GM18909 (cell line): ENCODE measurements around the gene FCRL6.

ENCODE experiments used
- ATAC-seq: cut with Tn5 transposase; IDR thresholded peaks from one replicate; pipeline ENCODE4 v1.9.1; 2021; ENCODE audit warnings: mild to moderate bottlenecking; ENCODE audit not compliant: unreplicated experiment, poor library complexity

The FCRL6 gene

DNA sequence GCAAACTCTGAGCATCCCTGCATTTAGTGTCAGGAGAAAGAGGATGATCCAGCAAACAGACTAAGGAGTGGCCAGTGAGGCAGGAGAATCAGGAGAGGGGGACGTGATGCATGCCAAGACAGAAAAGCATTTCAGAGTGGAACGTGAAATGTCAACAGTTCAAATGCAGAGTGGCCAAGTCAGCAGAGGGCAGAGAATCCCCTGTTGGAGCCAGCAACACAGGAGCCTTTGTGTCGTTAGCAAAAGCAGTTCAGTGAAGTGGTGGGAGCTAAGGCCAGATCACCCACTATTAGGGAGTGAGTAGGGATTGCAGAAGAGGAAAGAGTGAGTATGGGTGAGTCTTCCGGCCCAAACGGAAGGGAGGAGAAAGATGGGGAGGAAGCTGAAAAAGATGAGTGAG, 6.6 kb upstream of the FCRL6 start:
- ATAC-seq, result no peak

DNA sequence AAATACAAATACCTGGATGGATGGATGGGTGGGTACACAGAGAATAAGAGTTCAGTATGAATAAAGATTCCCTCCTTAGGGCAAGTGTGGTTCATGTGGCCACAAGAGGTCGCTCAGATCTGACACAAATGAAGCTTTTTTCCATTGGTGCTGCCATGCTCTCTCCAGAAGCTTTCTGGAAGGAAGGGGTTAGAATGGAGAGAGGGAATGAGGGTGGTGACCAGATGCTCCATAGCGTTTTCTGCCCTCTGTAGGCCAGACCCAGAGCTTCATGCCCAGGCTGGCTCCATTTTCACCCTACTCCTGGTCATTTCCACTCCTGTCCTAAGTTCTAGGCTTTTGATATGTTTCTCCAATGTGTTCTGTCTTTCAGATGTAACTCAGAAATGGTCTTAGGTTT, 3.3 kb upstream of the FCRL6 start:
- no peak for ATAC-seq

DNA sequence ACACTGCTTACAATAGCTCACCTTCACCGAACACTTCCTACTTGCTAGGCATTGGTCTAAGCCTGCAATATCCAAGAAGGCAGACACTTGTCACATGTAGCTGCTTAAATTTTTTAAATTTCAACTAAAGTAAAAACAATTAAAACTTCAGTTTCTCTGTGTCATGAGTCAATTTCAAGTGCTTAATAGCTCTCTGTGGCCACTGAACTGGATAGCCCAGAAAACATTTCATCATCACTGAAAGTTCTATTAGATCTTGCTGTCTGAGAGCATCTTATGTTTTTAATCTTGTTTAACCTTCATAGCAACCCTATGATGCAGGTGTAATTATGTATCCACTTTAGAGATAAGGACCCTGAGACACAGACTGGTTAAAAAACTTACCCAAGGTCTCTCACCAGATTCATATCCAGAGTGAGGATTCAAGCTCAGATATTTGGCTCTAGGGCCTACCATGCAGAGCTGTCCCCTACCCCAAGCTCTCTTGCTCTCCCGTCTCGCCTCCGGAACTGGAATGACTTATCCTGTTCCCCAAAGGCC, 2.6 kb upstream of the FCRL6 start:
- ATAC-seq, result no peak

GRCh38 chr1:159800177-159800930, 1.8 kb upstream of the FCRL6 start:
- ATAC-seq, result peak; percentile 72

DNA sequence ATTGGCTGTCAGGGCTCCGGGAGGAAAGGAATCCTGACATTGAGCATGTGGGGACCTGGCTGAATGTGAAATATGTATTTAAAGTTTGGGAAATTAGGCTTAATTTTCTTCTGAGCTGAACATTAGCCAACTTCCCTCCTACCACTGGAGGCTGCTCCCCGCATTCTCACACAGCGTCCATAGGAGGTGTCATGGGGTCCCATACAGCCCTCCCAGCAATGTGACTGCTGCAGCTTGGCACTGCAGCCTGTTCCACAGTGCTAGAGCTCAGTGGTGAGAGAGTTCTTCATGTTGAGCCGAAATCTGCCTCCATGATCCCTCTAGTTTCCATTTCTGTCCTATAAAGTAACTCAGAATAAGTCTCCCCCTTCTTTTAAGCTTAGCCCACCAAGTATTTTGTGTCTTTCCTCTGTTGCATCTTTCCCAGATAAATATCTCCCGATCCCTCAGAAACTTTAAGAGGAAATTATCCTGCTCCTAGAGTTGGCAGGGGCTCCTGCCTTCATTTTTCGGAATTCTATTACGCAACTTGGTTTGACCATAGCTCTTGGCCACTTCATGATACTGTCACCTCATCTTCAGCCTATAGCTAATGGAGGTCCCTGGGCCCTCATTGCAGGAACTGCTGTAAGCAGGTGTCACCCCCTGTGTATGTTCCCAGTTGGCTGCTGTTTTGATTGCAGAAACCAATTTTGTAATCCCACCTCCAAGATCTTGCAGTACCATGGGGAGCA, 2.0 kb downstream of the FCRL6 start:
- no peak for ATAC-seq

DNA sequence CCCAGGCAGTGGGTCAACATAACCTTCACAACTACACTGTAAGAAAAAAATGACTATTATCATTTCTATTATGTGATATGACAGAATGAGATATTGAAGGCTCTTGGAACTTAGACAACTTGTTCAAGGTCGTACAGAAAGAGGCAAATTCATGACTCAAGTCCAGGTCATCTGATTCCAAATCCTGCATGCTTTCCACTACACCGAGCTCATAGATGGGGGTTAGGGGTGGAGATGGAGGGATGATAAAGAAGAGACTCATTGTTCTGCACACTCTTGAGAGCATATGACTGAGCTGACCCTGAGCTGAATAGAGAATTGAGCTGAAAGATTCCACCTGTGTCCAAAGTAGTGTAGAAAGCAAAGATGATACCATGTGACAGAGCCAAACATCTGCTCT, 2.8 kb downstream of the FCRL6 start:
- no peak for ATAC-seq

GRCh38 chr1:159815926-159816325, 13.8 kb downstream of the FCRL6 start:
- ATAC-seq, result no peak

DNA sequence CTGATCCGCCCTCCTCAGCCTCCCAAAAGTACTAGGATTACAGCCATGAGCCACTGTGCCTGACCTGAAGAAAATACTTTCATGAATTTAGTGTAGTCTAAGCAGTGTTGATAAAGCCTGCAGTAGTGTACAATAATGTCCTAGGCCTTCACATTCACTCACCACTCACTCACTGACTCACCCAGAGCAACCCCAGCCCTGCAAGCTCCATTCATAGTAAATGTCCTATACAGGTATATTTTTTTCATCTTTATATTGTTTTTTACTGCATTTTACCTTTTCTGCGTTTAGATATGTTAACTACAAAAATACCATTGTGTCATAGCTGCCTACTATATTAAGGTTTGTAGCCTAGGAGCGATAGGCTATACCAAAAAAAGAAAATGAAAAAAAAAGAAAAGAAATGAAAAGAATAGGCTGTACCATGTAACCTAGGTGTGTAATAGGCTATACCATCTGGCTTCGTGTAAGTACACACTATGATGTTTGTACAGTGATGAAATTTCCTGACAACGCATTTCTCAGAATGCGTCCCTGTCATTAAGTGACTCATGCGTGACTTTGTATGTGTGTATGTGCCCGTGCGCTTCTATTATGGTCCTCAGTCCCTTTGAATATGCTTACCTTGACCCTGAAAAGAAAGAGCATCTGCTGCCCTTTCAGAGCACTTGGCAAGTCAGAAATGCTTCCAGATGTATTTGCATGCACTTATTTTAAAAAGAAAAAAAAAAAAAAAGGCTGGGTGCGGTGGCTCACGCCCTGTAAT, 15.3 kb downstream of the FCRL6 start:
- no peak for ATAC-seq

- ATAC-seq, result no peak
These were observed 19.2 kb downstream of the FCRL6 start for GRCh38 chr1:159821171-159821867.

DNA sequence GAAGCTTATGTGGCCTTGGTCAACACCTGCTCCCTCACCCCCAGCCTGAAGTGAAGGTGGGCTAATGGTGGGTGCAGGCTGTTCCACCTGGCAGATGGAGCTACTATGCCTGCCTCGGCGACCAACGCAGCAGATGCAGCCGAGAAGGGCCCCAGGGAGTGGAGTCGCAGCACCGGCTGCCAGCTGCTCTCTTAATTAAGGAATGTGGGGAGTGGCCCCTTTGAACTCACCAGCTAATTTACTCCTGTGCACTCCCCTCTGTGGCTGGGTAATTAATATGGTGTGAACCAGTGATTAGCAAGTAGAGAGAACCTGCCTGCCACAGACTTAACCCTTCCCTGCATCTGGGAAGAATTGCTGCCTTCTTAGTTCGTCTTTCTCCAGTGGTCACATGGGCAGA, 21.2 kb downstream of the FCRL6 start:
- no peak for ATAC-seq

DNA sequence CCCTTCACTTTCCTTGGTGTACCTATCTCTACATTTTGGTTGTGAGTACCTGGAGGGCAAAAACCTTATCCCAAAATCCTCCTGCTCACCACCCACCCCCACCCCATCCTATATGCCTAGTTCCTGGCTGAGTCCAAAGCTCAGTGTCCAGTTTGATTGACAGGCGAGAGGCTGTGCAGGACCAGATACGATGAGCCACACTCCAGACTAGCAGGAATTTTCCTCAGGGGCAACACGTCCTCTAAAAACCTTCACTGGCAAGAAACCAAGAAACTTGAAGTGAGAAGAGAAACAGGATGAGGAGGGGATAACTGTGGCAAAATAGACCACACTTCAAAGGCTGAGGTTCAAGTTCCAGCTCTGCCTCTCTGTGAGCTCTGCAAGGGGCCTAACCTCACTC, 23.4 kb downstream of the FCRL6 start:
- ATAC-seq, result no peak

DNA sequence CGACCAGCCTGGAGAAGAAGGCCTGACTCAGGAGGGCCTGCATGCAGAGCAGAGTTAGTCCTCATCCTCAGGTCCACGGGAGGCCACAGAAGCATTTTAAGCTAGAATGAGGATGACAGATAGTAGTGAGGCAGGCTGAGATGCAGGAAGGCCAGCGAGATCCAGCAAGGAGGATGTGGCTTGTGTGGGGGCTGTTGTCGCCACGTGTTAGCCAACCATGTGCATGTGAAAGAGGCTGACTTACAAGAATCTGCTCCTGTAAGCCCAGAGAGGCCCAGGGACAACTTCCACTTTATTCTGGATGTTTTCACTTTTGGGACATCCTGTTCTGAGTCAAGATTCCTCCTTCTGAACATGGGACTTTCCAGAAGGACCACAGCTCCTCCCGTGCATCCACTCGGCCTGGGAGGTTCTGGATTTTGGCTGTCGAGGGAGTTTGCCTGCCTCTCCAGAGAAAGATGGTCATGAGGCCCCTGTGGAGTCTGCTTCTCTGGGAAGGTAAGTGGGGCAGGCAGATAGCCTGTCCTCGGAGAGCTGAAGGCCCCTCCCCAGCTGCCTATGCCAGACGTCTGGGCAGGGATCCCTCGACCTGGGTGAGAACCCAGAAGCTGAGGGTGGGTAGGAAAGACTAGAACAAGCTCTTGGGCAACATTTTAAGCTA, 24.4 kb downstream of the FCRL6 start, which contains the start of gene SLAMF8:
TSS of gene SLAMF8 (plus strand) at position 433 of the 661 bp plus-strand sequence. CDS start at position 459, 26 bp downstream.
- peak; percentile 55 for ATAC-seq

DNA sequence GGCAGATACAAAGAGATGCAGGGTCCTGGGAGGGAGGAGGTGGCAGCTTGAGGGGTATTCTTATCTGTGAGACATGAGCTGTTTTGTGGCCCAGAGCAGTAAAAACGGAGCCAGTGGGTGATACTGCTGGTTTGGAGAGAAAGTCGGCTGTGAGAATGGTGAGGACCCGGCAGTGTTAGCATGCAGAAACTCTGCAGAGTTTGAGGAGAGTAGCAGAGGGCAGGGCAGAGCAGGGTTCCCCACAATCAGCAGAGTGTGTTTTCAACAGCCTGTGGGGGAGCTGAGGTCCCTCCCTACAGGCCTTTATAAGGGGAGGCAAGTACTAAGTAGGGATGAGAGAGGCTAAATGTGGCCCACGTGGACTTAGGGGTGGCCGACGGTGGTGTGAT, 24.9 kb downstream of the FCRL6 start:
- ATAC-seq, result no peak

- no peak for ATAC-seq
These were observed 25.4 kb downstream of the FCRL6 start for GRCh38 chr1:159827549-159827948.

- no peak for ATAC-seq
These were observed 26.0 kb downstream of the FCRL6 start for GRCh38 chr1:159828176-159828575.

DNA sequence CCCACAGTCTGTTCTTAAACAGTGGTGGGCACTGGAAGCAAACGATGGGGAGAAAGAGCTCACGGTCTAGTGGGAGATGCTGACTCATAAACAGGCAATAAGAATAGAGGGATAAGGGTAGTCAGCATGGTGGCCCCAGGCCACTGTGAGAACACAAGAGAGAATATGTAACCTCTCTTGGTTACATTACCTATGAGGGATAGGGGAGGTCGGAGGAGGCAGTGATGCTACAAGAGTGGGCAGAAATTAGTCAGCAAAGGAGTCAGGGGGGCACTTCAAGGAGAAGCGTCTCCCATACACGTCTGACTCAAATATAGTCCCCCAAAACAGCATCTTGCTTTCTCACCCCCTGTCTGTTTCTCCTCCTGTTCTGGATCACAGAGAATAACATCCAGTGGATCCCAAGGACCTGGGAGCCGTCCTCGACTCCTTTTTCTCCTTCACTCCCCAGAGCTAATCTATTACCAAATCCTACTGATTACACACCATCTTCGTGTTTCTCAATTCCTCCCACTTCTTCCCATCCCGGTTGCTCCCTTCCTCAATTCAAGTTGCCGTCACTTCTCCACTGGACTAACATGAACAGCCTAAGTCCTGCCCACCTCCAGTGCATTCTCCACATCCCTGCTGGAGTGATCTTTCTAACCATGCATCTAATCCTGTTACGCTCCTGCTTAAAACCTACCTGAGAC, 26.6 kb downstream of the FCRL6 start:
- no peak for ATAC-seq

GRCh38 chr1:159829273-159829634, 27.1 kb downstream of the FCRL6 start:
- ATAC-seq, result peak; percentile 82

GRCh38 chr1:159829822-159830465, 27.8 kb downstream of the FCRL6 start:
- no peak for ATAC-seq

GRCh38 chr1:159830722-159831121, 28.6 kb downstream of the FCRL6 start:
- no peak for ATAC-seq
